Measurements from ENCODE around the gene ATOSA.

DNA sequence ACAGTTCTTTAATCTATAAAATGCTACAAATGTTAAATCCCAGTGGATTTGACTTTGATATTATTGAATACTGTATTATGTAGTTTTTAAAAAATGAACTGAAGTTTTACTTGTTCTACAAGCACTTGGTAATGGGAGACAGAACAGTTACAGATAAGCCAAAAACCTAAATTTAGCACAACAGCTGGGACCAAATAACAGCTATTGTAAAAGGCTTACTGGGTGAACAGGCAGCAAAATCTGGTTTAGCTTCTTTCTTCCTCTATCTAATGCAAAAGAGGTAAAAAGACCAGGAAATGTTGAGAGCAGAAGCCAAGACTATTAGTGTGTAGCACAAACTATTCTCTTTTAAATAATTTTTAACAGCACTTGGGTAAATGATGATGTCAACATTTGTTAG, 1.6 kb upstream of the ATOSA start:
- TF ChIP-seq TAF1 (IDR thresholded peaks at IDR 0.05; ENCODE audit: low read depth, low read length) (no peak), USF2 (IDR thresholded peaks at IDR 0.05; ENCODE audit: low read length) (no peak), EZH2 (IDR thresholded peaks at IDR 0.05; ENCODE audit: low read depth, low read length, severe bottlenecking) (no peak), POLR2A (IDR thresholded peaks at IDR 0.05; ENCODE audit: control extremely low read depth in 1 of 2, low read depth in 2 of 2, low read length in 2 of 2) (no peak), GABPA (IDR thresholded peaks at IDR 0.05; ENCODE audit: borderline replicate concordance, insufficient read depth, low read length) (no peak), RFX5 (IDR thresholded peaks at IDR 0.05; ENCODE audit: borderline replicate concordance, low read depth, low read length) (no peak), KDM5A (IDR thresholded peaks at IDR 0.05; ENCODE audit: low read length) (no peak), ZNF274 (IDR thresholded peaks at IDR 0.05; ENCODE audit: borderline replicate concordance, extremely low read depth, low read length) (no peak), POLR2AphosphoS5 (IDR thresholded peaks at IDR 0.05; ENCODE audit: low read depth, low read length) (no peak), MAX (IDR thresholded peaks at IDR 0.05) (no peak)
- TF ChIP-seq, protein P1, sequence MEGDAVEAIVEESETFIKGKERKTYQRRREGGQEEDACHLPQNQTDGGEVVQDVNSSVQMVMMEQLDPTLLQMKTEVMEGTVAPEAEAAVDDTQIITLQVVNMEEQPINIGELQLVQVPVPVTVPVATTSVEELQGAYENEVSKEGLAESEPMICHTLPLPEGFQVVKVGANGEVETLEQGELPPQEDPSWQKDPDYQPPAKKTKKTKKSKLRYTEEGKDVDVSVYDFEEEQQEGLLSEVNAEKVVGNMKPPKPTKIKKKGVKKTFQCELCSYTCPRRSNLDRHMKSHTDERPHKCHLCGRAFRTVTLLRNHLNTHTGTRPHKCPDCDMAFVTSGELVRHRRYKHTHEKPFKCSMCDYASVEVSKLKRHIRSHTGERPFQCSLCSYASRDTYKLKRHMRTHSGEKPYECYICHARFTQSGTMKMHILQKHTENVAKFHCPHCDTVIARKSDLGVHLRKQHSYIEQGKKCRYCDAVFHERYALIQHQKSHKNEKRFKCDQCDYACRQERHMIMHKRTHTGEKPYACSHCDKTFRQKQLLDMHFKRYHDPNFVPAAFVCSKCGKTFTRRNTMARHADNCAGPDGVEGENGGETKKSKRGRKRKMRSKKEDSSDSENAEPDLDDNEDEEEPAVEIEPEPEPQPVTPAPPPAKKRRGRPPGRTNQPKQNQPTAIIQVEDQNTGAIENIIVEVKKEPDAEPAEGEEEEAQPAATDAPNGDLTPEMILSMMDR (IDR thresholded peaks at IDR 0.05; ENCODE audit: control extremely low read depth in 1 of 3, insufficient read depth in 1 of 3, low read depth in 1 of 3, low read length in 3 of 3): no peak
- TF ChIP-seq, protein P2, sequence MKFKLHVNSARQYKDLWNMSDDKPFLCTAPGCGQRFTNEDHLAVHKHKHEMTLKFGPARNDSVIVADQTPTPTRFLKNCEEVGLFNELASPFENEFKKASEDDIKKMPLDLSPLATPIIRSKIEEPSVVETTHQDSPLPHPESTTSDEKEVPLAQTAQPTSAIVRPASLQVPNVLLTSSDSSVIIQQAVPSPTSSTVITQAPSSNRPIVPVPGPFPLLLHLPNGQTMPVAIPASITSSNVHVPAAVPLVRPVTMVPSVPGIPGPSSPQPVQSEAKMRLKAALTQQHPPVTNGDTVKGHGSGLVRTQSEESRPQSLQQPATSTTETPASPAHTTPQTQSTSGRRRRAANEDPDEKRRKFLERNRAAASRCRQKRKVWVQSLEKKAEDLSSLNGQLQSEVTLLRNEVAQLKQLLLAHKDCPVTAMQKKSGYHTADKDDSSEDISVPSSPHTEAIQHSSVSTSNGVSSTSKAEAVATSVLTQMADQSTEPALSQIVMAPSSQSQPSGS (IDR thresholded peaks at IDR 0.05; ENCODE audit: low read length): no peak

Measured in H1 (cell line).